HL-60/S4 (cell line): ENCODE data around the gene ZNF618.
"Not testable (repeated sequence)": the region's sequence is repeated elsewhere in the genome, so short reads cannot be mapped to it uniquely, and the experiment has no call there.

Experiments
- in situ Hi-C: fragments of 300-500 bp; cut with MboI; formaldehyde crosslinking; loops from 2 replicates; pipeline ENCODE4 v1.14.3; 2022; ENCODE audit warnings: low sequenced_read_pairs

ZNF618 gene

GRCh38 chr9:114034196-114034595, 158.1 kb downstream of the ZNF618 start:
- in situ Hi-C loops = no loop called here

GRCh38 chr9:114034661-114035062, 158.6 kb downstream of the ZNF618 start:
- in situ Hi-C loops = no loop called here

- in situ Hi-C loops = no loop called here
Observed at GRCh38 chr9:114035221-114035844, 159.2 kb downstream of the ZNF618 start.

GRCh38 chr9:114035845-114036801, 160.0 kb downstream of the ZNF618 start:
- in situ Hi-C loops = no loop called here

GRCh38 chr9:114037249-114037648, 161.1 kb downstream of the ZNF618 start:
- in situ Hi-C loops = no loop called here

- in situ Hi-C loops = no loop called here
Observed at GRCh38 chr9:114037961-114038723, 162.0 kb downstream of the ZNF618 start.

DNA sequence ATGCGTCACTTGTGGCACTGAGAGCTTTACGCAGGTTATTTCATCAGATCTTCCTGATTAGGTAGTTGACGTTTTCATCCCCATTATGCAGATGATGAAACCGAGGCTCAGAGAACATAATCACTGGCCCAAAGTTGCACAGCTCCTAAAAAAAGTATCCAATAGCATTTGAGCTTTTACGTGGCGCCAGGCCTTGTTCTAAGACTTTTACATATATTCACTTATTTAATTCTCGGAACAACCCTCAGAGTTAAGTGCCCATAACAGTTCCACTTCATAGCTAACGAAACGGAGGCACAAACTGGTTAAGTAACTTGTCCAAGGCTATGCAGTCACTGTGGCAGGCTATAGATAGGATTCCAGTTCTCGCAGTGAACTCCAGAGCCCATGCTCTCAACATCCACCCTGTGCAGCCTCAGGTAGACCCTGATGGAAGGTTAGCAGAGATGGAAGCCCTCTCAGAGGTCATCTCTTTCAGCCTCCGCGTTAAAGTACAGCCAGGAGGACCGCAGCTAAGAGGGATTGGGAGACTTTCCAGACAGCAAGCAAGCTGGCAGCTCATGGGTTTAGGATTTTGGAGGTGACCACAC, 162.7 kb downstream of the ZNF618 start:
- in situ Hi-C loops = no loop called here

- in situ Hi-C loops = no loop called here
Observed at GRCh38 chr9:114039484-114039883, 163.4 kb downstream of the ZNF618 start.

- in situ Hi-C loops = not testable (repeated sequence)
Observed at GRCh38 chr9:114043660-114044059, 167.6 kb downstream of the ZNF618 start.

DNA sequence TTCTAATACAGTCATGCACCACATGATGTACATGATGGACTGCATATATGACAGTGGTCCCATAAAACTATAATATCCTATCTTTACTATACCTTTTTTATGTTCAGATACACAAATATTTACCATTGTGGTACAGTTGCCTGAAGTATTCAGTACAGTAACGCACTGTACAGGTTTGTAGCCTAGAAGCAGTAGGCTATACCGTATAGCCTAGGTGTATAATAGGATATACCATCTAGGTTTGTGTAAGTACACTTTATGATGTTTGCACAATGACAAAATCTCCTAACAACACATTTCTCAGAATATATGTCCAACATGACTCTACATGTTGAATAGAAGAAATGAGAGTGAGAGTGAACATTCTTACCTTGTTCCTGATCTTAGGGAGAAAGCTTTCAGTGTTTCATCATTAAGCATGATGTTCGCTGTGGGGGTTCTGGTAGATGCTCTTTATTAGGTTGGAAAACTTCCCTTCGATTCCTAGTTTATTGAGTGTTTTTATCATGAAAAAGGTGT, 170.2 kb downstream of the ZNF618 start:
- in situ Hi-C loops = no loop called here

DNA sequence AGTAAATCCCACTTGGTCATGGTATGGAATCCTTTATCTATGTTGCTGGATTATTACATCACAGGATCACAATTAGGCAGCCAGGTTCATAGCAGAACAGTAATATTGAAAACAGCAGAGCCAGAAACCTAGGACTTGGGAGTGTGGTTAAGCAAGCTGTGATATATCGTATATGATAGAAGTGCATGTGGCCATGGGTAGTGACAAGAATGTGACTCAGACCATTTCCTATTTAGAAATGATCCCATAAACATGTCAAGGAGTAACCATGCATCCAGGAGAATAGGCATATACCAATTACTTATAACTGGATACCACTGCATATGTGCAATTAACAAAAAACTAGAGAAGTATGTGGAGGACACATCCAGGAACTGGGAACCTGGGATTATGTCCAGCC, 170.8 kb downstream of the ZNF618 start:
- in situ Hi-C loops = no loop called here

DNA sequence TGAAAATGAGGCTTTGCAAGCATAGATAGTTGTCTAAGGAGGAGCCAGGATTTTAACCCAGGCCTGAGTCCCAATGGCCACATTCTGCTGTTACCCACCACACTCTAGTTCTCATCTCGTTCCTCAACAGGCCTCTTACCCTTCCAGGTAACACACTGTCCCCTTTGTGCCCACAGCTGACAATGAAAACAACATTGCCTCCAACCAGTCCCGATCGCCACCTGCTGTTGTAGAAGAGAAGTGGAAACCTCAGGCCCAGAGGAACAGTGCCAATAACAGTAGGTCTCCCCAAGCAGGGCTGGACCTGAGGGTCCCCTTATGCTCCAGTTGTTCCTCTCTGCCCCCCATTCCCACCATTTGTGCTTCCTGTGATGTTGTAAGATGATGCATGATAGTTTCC, 171.6 kb downstream of the ZNF618 start:
- in situ Hi-C loops = no loop called here

GRCh38 chr9:114048533-114049415, 172.7 kb downstream of the ZNF618 start:
- in situ Hi-C loops = no loop called here

DNA sequence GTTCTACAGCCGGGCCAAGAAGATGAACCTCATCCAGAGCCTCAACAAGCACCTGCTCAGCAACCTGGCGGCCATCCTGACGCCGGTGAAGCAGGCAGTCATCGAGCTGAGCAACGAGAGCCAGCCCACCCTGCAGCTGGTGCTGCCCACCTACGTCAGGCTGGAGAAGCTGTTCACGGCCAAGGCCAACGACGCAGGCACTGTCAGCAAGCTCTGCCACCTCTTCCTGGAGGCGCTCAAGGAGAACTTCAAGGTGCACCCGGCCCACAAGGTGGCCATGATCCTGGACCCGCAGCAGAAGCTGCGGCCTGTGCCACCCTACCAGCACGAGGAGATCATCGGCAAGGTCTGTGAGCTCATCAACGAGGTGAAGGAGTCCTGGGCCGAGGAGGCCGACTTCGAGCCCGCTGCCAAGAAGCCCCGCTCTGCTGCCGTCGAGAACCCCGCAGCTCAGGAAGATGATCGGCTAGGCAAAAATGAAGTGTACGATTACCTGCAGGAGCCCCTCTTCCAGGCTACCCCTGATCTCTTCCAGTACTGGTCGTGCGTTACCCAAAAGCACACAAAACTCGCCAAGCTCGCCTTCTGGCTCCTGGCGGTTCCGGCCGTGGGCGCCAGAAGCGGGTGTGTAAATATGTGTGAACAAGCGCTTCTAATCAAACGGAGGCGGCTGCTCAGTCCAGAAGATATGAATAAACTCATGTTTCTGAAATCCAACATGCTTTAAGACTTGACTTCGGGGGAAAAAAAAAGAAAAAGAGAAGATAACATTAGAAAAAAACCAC, 173.5 kb downstream of the ZNF618 start:
- in situ Hi-C loops = no loop called here

DNA sequence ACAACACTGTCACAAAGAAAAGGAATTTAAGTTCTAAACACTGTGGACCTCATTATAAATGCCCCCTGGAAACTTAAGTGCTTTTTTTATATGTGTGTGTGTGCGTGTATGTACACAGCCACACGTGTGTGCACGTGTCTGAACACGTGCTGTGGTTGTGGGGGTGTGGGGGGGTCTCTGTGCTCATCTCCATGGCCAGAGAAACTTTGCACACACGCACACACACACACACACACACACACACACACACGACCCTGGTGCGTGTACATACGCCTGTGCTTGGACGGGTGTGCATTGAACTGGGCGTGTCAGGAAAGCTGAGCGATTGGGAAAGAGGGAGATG, 174.1 kb downstream of the ZNF618 start:
- in situ Hi-C loops = no loop called here

- in situ Hi-C loops = no loop called here
Observed at GRCh38 chr9:114050646-114051045, 174.5 kb downstream of the ZNF618 start.

GRCh38 chr9:114051281-114051680, 175.2 kb downstream of the ZNF618 start:
- in situ Hi-C loops = no loop called here

DNA sequence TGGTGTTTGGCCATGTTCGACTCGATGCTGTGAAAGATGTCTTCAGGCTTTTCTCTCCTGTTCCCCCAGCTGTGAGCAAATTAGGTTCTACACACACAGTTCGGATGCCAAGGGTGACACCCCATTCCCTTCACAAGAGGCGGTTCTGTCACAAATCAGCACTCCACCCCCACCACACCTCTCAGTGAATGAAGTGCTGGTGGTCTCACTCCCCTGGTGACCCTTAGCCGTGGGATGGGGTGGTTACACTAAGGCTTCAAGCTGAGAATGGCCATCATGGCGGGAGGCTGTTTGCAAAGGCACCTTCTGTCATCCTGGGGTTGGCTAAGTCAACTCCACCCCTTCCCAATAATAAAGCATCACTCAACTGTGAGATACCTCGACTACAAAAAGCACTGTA, 175.6 kb downstream of the ZNF618 start:
- in situ Hi-C loops = no loop called here
